Loucy (cell line): ENCODE measurements around the gene SULT1E1.

Experiments
- H2AFZ ChIP-seq: fragments of 200-600 bp; sonication (generic); 2 replicates; pipeline ENCODE4 v1.6.0; 2016; ENCODE audit warnings: antibody characterized with exemption, mild to moderate bottlenecking, low read length, moderate library complexity
- H3F3A ChIP-seq: fragments of 200-600 bp; 2 replicates; pipeline ENCODE4 v1.6.0; 2016; ENCODE audit warnings: antibody characterized with exemption, low read depth, mild to moderate bottlenecking
- H3K27me3 ChIP-seq: fragments of 200-600 bp; sonication (generic); 2 replicates; pipeline ENCODE4 v1.6.1; 2014; ENCODE audit warnings: low read length, mild to moderate bottlenecking; ENCODE audit not compliant: insufficient read depth, poor library complexity, severe bottlenecking
- H3K36me3 ChIP-seq: fragments of 200-600 bp; sonication (generic); 2 replicates; pipeline ENCODE4 v1.6.1; 2016; ENCODE audit warnings: low read length; ENCODE audit not compliant: insufficient read depth
- H3K4me1 ChIP-seq: fragments of 200-600 bp; sonication (generic); 2 replicates; pipeline ENCODE4 v1.5.1; 2014; ENCODE audit warnings: low read length, mild to moderate bottlenecking; ENCODE audit not compliant: insufficient read depth, poor library complexity, severe bottlenecking
- H3K4me2 ChIP-seq: fragments of 200-600 bp; sonication (generic); 2 replicates; pipeline ENCODE4 v1.6.0; 2014; ENCODE audit warnings: antibody characterized with exemption, low read length, low read depth, mild to moderate bottlenecking; ENCODE audit not compliant: poor library complexity, severe bottlenecking
- H3K4me3 ChIP-seq: fragments of 200-600 bp; sonication (generic); 2 replicates; pipeline ENCODE4 v1.5.1; 2014; ENCODE audit warnings: low read length, mild to moderate bottlenecking, mixed read lengths; ENCODE audit not compliant: poor library complexity, severe bottlenecking
- H3K79me2 ChIP-seq: fragments of 200-600 bp; sonication (generic); 2 replicates; pipeline ENCODE4 v1.6.1; 2014; ENCODE audit warnings: low read length; ENCODE audit not compliant: insufficient read depth
- H3K9ac ChIP-seq: fragments of 200-600 bp; sonication (generic); 2 replicates; pipeline ENCODE4 v1.6.0; 2014; ENCODE audit warnings: mild to moderate bottlenecking, low read depth, low read length, moderate library complexity; ENCODE audit not compliant: poor library complexity, severe bottlenecking
- H3K9me2 ChIP-seq: fragments of 200-600 bp; sonication (generic); replicated peaks from 2 replicates; pipeline ENCODE4 v1.6.1; 2016; ENCODE audit warnings: low read depth, low read length, mixed read lengths
- H3K9me3 ChIP-seq: fragments of 200-600 bp; sonication (generic); 2 replicates; pipeline ENCODE4 v1.6.1; 2014; ENCODE audit warnings: mild to moderate bottlenecking, antibody characterized with exemption, low read length, low read depth; ENCODE audit not compliant: insufficient read depth
- H4K20me1 ChIP-seq: fragments of 200-600 bp; sonication (generic); 2 replicates; pipeline ENCODE4 v1.6.0; 2014; ENCODE audit warnings: antibody characterized with exemption, low read length, mild to moderate bottlenecking; ENCODE audit not compliant: insufficient read depth, poor library complexity, severe bottlenecking
- CTCF ChIP-seq: fragments of 200-600 bp; sonication (generic); conservative IDR thresholded peaks from 2 replicates; pipeline ENCODE4 v1.5.1; 2014; ENCODE audit warnings: mild to moderate bottlenecking, antibody characterized with exemption, low read length
- EZH2phosphoT487 ChIP-seq: fragments of 200-600 bp; IDR thresholded peaks from 2 replicates; pipeline ENCODE4 v1.6.1; 2018; ENCODE audit warnings: antibody characterized with exemption, mild to moderate bottlenecking, moderate library complexity, borderline replicate concordance

The SULT1E1 gene

GRCh38 chr4:69822198-69822597 lies 37.7 kb downstream of the SULT1E1 start:
- Histone ChIP-seq H3K4me1 (no peaks in the 10 kb centered on the region), H3F3A (no peaks in the 10 kb centered on the region), H4K20me1 (no peaks in the 10 kb centered on the region), H3K4me2 (no peak overlapping the region), H3K36me3 (no peaks in the 10 kb centered on the region), H3K79me2 (no peaks in the 10 kb centered on the region), H3K27me3 (no peaks in the 10 kb centered on the region), H2AFZ (no peak overlapping the region), H3K9ac (no peak overlapping the region), H3K4me3 (no peak overlapping the region), H3K9me2 (no peaks in the 10 kb centered on the region), H3K9me3 (no peaks in the 10 kb centered on the region)
- TF ChIP-seq EZH2phosphoT487 = no peak
- no peak for TF ChIP-seq CTCF

- Histone ChIP-seq H3K4me3 (no peak overlapping the region), H3K4me1 (no peaks in the 10 kb centered on the region), H3K79me2 (no peaks in the 10 kb centered on the region), H3K9ac (no peak overlapping the region), H4K20me1 (no peaks in the 10 kb centered on the region), H3K9me3 (no peaks in the 10 kb centered on the region), H2AFZ (no peak overlapping the region), H3K36me3 (no peaks in the 10 kb centered on the region), H3F3A (no peaks in the 10 kb centered on the region), H3K27me3 (no peaks in the 10 kb centered on the region), H3K9me2 (no peaks in the 10 kb centered on the region), H3K4me2 (no peak overlapping the region)
- no peak for TF ChIP-seq CTCF
- TF ChIP-seq EZH2phosphoT487 = no peak
These were observed 41.8 kb downstream of the SULT1E1 start for GRCh38 chr4:69818060-69818639.

GRCh38 chr4:69816236-69816635 lies 43.7 kb downstream of the SULT1E1 start:
- no peaks in the 10 kb centered on the region for H3F3A ChIP-seq
- H3K27me3 ChIP-seq = no peaks in the 10 kb centered on the region
- no peaks in the 10 kb centered on the region for H3K79me2 ChIP-seq
- H3K4me1 ChIP-seq = no peaks in the 10 kb centered on the region
- H3K9ac ChIP-seq = no peak overlapping the region
- no peak overlapping the region for H2AFZ ChIP-seq
- no peaks in the 10 kb centered on the region for H4K20me1 ChIP-seq
- H3K4me2 ChIP-seq = no peak overlapping the region
- no peaks in the 10 kb centered on the region for H3K9me3 ChIP-seq
- H3K9me2 ChIP-seq = no peaks in the 10 kb centered on the region
- H3K4me3 ChIP-seq = no peak overlapping the region
- no peaks in the 10 kb centered on the region for H3K36me3 ChIP-seq
- TF ChIP-seq EZH2phosphoT487 (no peak), CTCF (no peak)
